Measurements from ENCODE around the gene DGCR6.
"Not testable (repeated sequence)": the region's sequence is repeated elsewhere in the genome, so short reads cannot be mapped to it uniquely, and the experiment has no call there.

Gene DGCR6

DNA sequence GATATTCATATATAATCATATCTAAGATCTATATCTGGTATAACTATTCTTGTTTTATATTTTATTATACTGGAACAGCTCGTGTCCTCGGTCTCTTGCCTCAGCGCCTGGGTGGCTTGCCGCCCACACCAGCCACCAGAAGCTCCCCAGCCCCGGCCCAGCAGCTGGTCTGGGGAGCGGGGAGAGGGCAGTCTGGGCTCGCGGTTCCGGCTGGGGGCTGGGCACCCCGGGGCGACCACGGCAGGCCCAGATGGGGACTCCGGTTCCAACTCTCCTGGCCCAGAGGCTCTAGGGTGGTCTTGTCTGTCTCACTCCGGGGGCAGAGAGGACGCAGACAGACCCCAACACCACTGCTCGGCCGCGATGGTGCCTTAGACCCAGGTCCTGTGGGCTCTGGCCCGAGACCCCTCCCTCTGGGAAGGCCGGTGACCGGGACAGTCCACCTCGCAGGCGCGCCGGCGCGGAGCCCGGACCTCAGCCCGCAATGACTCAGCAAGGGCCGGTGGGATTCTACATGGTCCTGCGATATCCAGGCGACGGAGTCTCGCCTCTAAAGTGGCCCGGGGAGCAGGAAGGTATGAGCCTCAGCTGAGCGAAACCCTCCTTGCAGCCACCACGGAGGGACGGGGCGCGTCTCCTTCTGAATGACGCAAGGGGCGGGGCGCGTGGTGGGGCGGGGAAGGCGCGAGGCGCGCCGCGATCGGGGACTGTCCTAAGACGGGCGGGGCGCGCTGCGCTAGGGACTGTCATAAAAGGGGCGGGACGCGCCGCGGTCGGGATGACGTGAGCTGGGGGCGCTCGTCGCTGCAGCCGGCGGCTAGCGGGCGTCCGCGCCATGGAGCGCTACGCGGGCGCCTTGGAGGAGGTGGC is at the start of gene DGCR6:
Gene DGCR6, plus strand, starts transcription at position 781 of the 870 bp plus-strand sequence. Its CDS starts 55 bp downstream, at position 836.
- no peaks in the 10 kb centered on the region for H3K9me3 ChIP-seq (ENCODE audit: low read length)
- H3K4me3 ChIP-seq (ENCODE audit: low read length), result no peak within 1 kb of the TSS

DNA sequence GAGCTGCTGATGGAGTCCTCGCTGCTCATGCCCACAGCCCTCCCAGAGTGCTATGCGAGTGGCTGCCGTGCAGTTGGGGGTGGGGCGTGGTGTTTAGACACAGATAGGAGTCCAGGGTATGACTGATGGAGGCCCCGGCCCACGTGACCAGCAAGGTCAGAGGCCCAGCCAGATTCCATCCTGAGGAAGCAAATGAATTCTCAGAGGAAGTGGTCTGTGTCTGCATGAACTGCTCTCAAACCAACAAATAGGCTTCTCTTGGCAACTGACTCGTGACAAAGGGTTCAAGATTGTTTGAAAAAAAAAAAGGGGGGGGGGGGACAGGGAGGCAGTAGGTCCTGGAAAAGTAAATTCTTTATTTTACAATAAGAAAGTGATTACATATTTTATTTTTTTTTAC is 46.8 kb upstream of the DGCR6 start:
- H3K4me1 ChIP-seq (ENCODE audit: insufficient read depth, low read length); H3K9me3 ChIP-seq (ENCODE audit: low read length); H3K4me3 ChIP-seq (ENCODE audit: low read length); H3K27me3 ChIP-seq (ENCODE audit: insufficient read depth, low read length); H3K36me3 ChIP-seq (ENCODE audit: insufficient read depth, low read length); H2AFZ ChIP-seq (ENCODE audit: low read depth, low read length): not testable (repeated sequence)

More for the DNA sequence above, at the start of gene DGCR6:
- H3K36me3 ChIP-seq (ENCODE audit: insufficient read depth, low read length), result no peaks in the 10 kb centered on the region
- no peaks in the 10 kb centered on the region for H3K27me3 ChIP-seq (ENCODE audit: insufficient read depth, low read length)
- H3K4me1 ChIP-seq (ENCODE audit: insufficient read depth, low read length), result no peaks in the 10 kb centered on the region
- H2AFZ ChIP-seq (ENCODE audit: low read depth, low read length), result no peak within 1 kb of the TSS

DNA sequence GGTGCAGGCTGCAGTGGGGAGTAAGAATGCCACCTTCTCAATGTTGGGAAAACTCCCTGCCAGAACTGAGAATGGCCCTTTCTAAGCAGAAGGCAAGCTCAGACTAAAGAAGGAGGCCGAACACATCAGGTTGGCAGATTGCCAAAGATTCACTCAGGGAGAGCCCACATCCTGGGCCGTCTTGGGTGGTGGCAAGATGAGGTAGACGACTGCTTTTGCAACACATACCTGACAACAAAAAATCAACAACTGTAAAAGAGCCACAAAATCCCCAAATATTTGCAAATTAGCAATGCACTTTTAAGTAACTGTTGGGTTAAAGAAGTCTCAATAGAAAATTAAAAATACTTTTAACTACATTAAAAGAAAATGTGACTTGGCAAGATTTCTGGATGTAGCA is 24.9 kb upstream of the DGCR6 start:
- not testable (repeated sequence) for H3K36me3 ChIP-seq (ENCODE audit: insufficient read depth, low read length); H3K4me1 ChIP-seq (ENCODE audit: insufficient read depth, low read length); H2AFZ ChIP-seq (ENCODE audit: low read depth, low read length)

DNA sequence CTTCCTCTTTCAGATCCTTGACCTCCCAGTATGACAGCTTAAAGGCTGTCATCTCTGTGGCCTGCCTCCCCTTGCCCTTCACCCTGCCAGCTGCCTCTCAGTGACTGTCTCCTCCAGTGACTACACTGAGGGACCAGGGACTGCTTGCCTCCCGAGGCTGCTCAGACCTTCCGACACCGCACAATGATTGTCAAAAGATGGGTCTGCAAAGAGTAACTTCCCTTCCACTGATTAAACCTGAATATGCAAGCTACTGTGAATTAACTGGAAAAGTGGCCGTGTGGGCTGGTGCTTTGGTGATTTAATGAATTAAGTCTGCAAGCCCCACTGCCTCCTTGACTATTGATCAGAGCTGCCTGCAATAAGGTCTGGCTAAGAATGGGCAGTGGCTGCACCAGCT is 21.7 kb upstream of the DGCR6 start:
- not testable (repeated sequence) for H3K9me3 ChIP-seq (ENCODE audit: low read length); H3K4me1 ChIP-seq (ENCODE audit: insufficient read depth, low read length); H3K27me3 ChIP-seq (ENCODE audit: insufficient read depth, low read length); H3K4me3 ChIP-seq (ENCODE audit: low read length); H3K36me3 ChIP-seq (ENCODE audit: insufficient read depth, low read length); H2AFZ ChIP-seq (ENCODE audit: low read depth, low read length)

More for the DNA sequence above, 24.9 kb upstream of the DGCR6 start:
- not testable (repeated sequence) for H3K27me3 ChIP-seq (ENCODE audit: insufficient read depth, low read length); H3K9me3 ChIP-seq (ENCODE audit: low read length); H3K4me3 ChIP-seq (ENCODE audit: low read length)

DNA sequence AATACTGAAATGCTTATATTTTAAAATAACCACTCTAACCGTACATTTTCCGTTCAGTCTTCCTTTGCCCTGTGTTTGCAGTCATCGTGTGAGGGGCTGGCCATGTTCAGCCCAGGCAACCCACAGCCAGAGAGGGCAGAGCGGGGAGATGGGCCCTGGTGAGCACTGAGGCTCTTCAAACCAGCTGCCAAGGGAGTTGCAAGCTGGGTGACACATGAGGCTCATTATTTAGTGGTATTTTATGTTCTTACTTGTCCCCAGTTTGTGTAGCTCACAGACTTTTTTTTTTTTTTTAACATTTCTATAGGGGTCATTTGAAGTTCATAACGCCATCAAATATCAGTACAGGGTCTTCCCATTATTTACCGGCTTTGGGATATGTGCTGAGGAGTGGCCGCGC is 18.0 kb upstream of the DGCR6 start:
- Histone ChIP-seq H3K27me3 (ENCODE audit: insufficient read depth, low read length) (no peaks in the 10 kb centered on the region), H3K4me1 (ENCODE audit: insufficient read depth, low read length) (no peaks in the 10 kb centered on the region), H2AFZ (ENCODE audit: low read depth, low read length) (no peak overlapping the region), H3K9me3 (ENCODE audit: low read length) (no peaks in the 10 kb centered on the region), H3K36me3 (ENCODE audit: insufficient read depth, low read length) (no peaks in the 10 kb centered on the region), H3K4me3 (ENCODE audit: low read length) (no peak overlapping the region)

DNA sequence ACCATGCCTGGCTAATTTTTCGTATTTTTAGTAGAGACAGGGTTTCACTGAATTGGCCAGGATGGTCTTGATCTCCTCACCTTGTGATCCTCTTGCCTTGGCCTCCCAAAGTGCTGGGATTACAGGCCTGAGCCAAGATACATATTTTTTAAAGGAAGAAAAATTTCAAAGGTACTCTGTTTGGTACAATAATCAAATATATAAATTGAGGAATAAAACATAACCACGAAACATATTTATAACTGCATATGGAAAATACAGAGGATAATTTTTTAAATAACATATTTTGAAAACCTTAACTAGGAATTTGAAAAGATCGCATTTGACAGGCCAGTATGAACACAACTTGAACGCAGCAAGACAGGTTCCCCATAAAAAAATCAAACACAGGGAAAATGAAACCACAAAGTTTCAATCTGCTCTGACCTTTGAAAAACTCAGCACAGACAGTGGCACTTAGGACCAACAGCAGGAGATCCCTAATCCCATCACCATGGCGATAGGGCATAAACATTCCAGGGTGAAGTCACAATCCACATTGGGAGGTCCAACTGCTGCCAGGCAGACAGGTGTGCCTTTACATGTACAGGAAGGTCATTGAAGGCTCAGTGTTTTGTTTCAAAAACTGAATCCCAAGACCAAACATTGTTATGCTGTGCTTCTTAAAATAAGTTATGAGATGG is 15.5 kb upstream of the DGCR6 start:
- not testable (repeated sequence) for H2AFZ ChIP-seq (ENCODE audit: low read depth, low read length); H3K36me3 ChIP-seq (ENCODE audit: insufficient read depth, low read length); H3K4me3 ChIP-seq (ENCODE audit: low read length); H3K27me3 ChIP-seq (ENCODE audit: insufficient read depth, low read length); H3K4me1 ChIP-seq (ENCODE audit: insufficient read depth, low read length); H3K9me3 ChIP-seq (ENCODE audit: low read length)

DNA sequence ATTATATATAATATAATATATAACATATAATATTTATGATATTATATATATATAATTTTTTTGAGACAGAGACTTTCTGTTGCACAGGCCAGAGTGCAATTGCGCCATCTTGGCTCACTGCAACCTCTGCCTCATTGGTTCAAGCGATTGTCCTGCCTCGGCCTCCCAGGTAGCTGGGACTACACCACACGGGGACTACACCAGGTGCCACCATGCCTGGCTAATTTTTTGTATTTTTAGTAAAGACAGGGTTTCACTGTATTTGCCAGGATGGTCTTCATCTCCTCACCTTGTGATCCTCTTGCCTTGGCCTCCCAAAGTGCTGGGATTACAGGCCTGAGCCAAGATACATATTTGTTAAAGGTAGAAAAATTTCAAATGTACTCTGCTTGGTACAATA is 12.3 kb upstream of the DGCR6 start:
- H3K9me3 ChIP-seq (ENCODE audit: low read length); H3K4me3 ChIP-seq (ENCODE audit: low read length); H3K4me1 ChIP-seq (ENCODE audit: insufficient read depth, low read length); H3K36me3 ChIP-seq (ENCODE audit: insufficient read depth, low read length); H2AFZ ChIP-seq (ENCODE audit: low read depth, low read length); H3K27me3 ChIP-seq (ENCODE audit: insufficient read depth, low read length): not testable (repeated sequence)

DNA sequence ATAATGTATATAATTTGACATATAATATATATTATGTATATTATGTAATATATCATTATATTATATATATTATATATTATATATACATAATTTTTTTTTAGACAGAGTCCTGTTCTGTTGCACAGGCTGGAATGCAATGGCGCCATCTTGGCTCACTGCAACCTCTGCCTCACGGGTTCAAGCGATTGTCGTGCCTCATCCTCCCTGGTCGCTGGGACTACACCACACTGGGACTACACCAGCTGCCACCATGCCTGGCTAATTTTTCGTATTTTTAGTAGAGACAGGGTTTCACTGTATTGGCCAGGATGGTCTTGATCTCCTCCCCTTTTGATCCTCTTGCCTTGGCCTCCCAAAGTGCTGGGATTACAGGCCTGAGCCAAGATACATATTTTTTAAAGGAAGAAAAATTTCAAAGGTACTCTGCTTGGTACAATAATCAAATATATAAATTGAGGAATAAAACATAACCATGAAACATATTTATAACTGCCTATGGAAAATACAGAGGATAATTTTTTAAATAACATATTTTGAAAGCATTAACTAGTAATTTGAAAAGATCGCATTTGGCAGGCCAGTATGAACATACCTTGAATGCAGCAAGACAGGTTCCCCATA is 10.0 kb upstream of the DGCR6 start:
- H2AFZ ChIP-seq (ENCODE audit: low read depth, low read length); H3K27me3 ChIP-seq (ENCODE audit: insufficient read depth, low read length); H3K9me3 ChIP-seq (ENCODE audit: low read length); H3K4me3 ChIP-seq (ENCODE audit: low read length); H3K4me1 ChIP-seq (ENCODE audit: insufficient read depth, low read length); H3K36me3 ChIP-seq (ENCODE audit: insufficient read depth, low read length): not testable (repeated sequence)

DNA sequence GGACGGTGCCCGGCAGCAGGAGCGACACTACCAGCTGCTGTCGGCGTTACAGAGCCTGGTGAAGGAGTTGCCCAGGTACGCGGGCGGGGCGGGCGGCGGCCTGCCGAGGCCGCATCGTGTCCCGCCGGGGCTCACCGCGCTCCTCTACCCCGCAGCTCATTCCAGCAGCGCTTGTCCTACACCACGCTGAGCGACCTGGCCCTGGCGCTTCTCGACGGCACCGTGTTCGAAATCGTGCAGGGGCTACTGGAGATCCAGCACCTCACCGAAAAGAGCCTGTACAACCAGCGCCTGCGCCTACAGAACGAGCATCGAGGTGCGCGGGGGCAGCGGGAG is 258 bp downstream of the DGCR6 start:
- not testable (repeated sequence) for H3K4me3 ChIP-seq (ENCODE audit: low read length); H3K4me1 ChIP-seq (ENCODE audit: insufficient read depth, low read length); H3K27me3 ChIP-seq (ENCODE audit: insufficient read depth, low read length); H2AFZ ChIP-seq (ENCODE audit: low read depth, low read length); H3K36me3 ChIP-seq (ENCODE audit: insufficient read depth, low read length); H3K9me3 ChIP-seq (ENCODE audit: low read length)

DNA sequence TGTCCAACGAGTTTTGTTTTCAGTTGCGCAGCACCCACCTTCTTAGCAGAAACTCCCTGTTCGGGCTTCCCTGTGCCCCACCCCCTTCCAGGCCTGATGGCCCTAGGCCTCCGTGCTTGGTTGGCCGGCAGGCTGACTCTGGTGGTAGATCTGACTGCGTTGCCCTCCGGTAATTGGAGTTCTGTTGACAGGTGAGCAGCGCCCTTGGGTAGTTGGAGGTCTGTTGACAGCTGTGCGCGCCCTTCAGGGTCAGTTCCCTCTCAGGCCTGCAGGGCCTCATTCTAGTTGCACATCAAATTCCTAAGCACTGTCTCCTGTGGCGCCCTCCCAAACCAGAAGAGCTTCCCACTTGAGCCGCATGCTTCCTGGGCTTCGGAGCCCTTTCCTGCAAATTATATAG is 776 bp downstream of the DGCR6 start:
- no peaks in the 10 kb centered on the region for H3K36me3 ChIP-seq (ENCODE audit: insufficient read depth, low read length)
- H3K4me3 ChIP-seq (ENCODE audit: low read length), result no peak overlapping the region
- H3K4me1 ChIP-seq (ENCODE audit: insufficient read depth, low read length), result no peaks in the 10 kb centered on the region
- no peak overlapping the region for H2AFZ ChIP-seq (ENCODE audit: low read depth, low read length)
- H3K9me3 ChIP-seq (ENCODE audit: low read length), result no peaks in the 10 kb centered on the region
- H3K27me3 ChIP-seq (ENCODE audit: insufficient read depth, low read length), result no peaks in the 10 kb centered on the region

DNA sequence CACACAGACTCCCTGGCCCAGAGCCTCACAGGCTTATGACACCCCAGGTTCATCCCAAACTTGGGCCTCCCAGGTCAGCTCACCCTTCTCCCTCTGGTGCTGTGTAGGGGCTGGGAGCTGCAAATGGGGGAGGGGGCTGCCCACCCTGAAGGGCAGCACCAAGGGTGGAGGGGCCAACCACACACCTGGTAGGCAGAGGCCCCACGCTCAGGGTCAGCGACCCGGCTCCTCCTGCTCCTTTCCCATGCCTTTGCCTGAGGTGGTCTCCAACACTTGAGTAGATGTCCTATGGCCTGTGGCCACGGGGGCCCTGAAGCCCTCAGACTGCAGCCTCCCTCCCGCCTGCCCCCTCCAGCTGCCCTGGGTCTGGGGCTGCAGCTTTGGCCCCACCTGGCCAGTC is 3.4 kb downstream of the DGCR6 start:
- H3K36me3 ChIP-seq (ENCODE audit: insufficient read depth, low read length), result no peaks in the 10 kb centered on the region
- H3K9me3 ChIP-seq (ENCODE audit: low read length), result no peaks in the 10 kb centered on the region
- H3K27me3 ChIP-seq (ENCODE audit: insufficient read depth, low read length), result no peaks in the 10 kb centered on the region
- no peak overlapping the region for H2AFZ ChIP-seq (ENCODE audit: low read depth, low read length)
- no peaks in the 10 kb centered on the region for H3K4me1 ChIP-seq (ENCODE audit: insufficient read depth, low read length)
- H3K4me3 ChIP-seq (ENCODE audit: low read length), result no peak overlapping the region

DNA sequence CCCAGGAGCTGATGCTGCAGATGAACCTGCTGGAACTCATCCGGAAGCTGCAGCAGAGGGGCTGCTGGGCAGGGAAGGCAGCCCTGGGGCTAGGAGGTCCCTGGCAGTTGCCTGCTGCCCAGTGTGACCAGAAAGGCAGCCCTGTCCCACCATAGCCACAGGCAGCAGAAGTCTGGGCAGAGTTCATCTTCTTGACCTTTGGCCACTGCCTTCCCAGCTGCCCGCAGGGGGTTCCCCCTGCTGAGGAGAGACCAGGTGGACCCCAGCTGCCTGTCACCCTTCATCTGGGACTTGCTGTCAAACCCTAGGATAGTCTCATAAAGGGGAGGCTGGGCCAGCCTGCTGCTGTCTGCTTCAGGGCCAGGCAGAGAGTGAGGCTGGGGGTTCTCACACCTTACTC is 5.4 kb downstream of the DGCR6 start:
- H3K4me3 ChIP-seq (ENCODE audit: low read length); H3K36me3 ChIP-seq (ENCODE audit: insufficient read depth, low read length); H3K27me3 ChIP-seq (ENCODE audit: insufficient read depth, low read length): not testable (repeated sequence)

DNA sequence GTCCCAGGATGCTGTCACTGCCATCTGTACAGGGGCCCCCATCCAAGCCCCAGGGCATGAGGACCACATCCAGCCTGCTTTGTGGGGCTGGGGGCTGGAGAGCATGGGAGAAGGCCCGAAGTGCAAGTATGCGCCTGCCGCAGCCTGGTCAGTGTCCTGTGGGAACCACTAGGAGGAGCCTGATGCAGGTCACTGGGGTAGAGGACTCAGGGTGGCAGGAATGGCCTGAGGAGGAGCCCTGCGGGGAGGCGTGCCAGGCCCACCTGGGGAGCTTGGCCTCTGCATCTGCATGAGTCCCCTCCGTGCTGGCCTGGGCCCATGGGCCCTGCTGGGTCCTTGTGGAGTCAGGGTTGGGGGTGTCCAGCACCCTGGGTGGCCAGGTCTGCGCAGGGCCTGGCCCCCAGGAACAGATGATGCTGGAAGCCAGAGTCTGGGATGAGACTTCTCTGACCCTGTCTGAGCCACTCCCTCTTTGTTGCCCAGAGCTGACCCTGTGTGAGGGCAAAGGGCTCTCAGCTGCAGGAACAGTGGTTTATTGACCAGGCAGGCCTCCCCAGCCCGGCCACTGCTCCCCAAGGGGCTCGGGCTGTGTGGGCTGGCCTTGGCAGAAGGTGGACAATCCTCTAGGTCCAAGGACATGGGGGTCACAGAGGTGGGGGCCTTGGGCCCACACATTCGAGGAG is 6.3 kb downstream of the DGCR6 start:
- not testable (repeated sequence) for H3K27me3 ChIP-seq (ENCODE audit: insufficient read depth, low read length); H3K4me1 ChIP-seq (ENCODE audit: insufficient read depth, low read length); H2AFZ ChIP-seq (ENCODE audit: low read depth, low read length); H3K9me3 ChIP-seq (ENCODE audit: low read length); H3K4me3 ChIP-seq (ENCODE audit: low read length); H3K36me3 ChIP-seq (ENCODE audit: insufficient read depth, low read length)

More for the DNA sequence above, 5.4 kb downstream of the DGCR6 start:
- not testable (repeated sequence) for H3K9me3 ChIP-seq (ENCODE audit: low read length); H2AFZ ChIP-seq (ENCODE audit: low read depth, low read length); H3K4me1 ChIP-seq (ENCODE audit: insufficient read depth, low read length)

All from neuron (in vitro differentiated cells).